HG03565 (cell line): ENCODE measurements around the gene TRIM71.
"Not testable (repeated sequence)": the region's sequence is repeated elsewhere in the genome, so short reads cannot be mapped to it uniquely, and the experiment has no call there.

Experiments used
- ATAC-seq: cut with Tn5 transposase; IDR thresholded peaks from one replicate; pipeline ENCODE4 v1.9.1; 2021; ENCODE audit warnings: mild to moderate bottlenecking, moderate library complexity; ENCODE audit not compliant: unreplicated experiment

The TRIM71 gene

DNA sequence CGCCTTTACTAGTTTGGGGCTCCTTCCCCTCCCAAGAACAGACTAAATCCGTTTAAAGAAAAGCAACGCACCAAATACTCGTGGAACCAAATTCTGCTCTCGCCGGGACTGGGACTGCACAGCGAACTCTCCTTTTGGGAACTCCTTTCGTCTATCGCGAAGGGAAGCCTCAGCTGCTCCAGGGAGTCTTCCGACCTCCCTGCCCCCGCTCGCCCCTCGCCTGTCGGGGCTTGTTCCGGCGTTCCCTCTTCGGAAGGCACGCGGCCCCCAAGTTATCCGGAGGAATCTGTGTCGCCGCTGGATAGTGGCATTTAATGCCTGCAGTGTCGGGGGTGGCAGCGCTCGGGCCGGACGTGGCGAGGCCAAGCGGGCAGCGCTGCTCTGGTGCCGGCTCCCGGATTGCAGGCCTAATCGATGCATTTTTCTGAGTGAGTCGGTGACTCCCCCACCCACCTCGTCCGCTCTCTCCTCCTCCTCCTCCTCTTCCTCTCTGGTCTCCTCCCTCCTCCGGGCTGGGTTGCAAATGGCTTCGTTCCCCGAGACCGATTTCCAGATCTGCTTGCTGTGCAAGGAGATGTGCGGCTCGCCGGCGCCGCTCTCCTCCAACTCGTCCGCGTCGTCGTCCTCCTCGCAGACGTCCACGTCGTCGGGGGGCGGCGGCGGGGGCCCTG, at the start of gene TRIM71:
Gene TRIM71, plus strand, starts transcription at position 440 of the 671 bp plus-strand sequence. Its CDS starts 84 bp downstream, at position 524.
- ATAC-seq: no peak

DNA sequence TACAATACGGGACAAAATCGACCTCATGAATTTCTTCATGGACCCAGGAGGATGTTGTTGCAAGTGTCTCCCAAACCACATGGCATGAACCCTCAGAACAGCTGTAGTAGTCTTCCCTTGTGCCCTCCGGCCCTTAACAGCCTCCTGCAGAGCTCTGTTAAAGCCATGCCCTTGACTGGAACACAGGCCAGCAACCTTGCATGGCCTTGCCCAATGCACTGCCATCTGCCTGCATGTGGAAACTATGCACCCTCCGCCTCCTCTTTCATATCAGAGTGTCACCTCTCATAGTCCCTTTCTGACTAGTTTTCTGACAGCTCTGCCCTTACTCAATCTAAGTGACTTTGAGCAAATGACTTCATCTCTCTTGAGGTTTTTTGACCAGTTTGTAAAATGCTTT, 39.4 kb upstream of the TRIM71 start:
- no peak for ATAC-seq

DNA sequence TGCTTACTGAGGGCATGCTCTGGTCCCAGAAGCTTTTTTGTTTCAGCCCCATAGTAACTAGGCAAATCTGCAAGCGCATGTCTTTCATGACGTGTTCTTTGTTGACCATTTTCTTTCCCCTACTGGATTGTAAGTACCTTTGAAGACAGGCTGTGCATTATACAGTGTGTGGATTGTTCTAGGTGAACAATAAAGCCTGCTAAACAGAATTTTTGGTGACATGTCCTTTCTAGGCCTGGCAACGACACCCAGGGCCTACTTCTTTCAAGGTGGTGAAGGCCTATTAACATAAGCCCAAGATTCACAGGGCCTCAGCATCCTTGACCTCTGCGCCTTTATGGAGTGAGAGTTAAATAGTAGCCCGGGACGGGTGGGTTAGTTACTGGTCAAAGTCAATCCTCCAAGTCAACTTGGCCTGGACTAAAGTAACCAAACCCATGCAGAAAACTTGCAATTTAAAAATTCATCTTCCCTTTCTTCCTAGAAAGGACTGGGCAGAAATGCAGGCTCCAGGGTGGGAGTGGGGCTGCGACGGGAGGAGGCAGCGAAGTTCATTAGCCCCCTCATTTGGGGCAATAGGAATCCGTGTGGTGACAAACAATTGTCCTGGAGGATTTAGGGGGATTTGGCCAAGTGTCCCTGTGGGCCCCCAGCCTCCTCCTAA, 37.6 kb upstream of the TRIM71 start:
- no peak for ATAC-seq

DNA sequence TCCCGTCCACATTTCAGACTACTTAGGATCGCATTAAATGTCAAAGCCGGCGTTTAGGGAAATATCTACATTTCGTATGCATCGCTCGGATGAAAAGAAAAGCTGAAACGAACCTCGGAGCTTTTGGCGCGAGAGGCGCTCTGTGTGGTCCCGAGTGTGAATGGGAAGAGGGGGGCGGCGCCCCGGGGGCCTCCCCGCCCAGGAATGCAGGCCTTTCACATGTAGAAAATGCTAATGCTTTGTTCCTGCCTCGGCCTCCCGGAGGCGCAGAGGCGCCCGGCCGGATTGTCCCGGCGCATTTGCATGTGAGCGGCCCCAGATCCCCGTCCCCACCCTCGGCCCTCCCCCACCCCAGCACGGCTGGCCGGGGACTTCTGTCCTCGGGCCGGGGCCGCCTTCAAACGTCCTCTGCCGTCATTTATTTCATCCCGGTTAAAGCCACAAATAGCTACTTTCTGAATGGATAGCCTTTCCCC, 37.0 kb upstream of the TRIM71 start:
- peak; percentile 20 for ATAC-seq

DNA sequence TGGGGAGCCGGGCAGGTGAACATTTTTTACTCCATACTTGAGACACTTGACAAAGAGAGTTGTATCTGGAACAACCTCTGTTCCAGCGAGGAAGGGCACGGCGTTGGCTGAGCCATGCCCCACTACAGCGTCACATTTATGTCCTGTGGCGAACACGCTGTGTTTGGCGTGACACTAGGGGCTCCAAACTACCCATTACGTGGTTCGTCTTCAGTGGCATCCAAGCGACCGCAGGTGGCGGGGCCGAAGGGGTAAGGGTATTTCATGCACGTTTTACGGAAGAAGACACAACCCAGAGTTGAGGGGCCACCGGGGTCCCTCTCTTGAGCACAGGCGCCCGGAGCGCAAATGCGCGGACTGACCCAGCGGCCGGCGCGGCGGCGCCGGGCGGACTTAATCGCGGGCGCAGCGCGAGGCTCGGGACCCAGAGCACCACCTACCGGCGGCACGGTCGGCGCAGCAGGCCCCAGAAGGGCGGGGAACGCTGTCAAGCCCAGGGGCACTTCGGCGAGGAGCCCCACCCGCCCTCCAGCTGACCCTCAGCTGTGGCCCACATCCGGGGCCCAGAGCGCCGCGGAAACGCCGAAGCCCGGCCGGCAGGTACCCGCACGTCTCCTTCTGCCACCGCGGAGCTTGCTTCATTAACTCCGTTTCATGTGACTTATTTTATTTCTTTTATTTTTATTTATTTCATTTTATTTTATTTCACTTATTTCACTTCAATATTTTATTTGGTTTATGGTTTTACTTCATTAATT, 36.4 kb upstream of the TRIM71 start:
- peak; percentile 83 for ATAC-seq

DNA sequence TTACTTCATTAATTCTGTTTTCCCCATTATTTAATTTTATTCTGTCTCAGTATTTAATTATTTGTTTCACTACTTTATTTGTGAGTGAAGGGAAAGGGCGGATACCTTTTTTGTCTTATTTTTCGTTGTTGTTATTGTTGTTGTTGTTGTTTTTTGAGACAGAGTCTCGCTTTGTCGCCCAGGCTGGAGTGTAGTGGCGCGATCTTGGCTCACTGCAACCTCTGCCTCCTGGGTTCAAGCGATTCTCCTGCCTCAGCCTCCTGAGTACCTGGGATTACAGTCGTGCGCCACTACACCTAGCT, 35.9 kb upstream of the TRIM71 start:
- ATAC-seq: not testable (repeated sequence)

DNA sequence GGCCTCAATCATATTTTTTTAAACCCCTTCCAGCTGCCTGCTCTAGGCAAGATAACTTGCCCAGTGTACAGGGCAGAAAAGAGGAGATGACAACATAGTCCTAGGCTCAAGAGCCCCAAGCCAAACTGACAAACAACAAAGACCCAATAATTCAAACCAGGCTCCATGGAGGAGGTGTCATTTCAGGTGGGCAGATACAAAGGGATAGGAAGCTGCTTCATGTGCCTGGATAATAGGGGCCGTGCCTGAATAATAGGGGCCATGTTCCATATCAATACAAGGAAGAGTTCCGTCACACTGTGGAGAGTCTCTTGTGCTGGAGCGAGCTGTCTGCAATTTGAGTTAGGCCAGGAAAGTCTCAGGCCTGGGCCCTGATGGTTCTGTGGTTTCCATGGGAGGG, 35.4 kb upstream of the TRIM71 start:
- ATAC-seq: no peak

DNA sequence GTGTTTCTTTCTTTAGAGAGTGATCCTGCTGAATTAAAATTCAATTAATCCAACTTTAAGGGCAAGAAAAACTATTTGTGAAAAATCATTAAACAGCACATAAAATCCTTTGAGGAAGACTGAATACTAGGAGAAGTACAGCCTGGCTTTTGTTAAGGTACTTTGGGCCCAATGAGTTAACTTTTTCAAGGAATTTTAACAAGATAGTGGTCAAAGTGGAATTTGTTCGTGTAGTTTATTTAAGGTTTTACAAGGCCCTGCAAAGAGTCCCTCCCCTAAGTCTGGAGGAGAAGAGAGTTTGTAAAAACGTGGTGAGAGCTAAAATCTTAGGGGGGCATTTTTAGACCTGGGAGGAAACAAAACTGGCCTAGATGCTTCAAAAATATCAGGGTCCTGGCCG, 26.0 kb upstream of the TRIM71 start:
- no peak for ATAC-seq

DNA sequence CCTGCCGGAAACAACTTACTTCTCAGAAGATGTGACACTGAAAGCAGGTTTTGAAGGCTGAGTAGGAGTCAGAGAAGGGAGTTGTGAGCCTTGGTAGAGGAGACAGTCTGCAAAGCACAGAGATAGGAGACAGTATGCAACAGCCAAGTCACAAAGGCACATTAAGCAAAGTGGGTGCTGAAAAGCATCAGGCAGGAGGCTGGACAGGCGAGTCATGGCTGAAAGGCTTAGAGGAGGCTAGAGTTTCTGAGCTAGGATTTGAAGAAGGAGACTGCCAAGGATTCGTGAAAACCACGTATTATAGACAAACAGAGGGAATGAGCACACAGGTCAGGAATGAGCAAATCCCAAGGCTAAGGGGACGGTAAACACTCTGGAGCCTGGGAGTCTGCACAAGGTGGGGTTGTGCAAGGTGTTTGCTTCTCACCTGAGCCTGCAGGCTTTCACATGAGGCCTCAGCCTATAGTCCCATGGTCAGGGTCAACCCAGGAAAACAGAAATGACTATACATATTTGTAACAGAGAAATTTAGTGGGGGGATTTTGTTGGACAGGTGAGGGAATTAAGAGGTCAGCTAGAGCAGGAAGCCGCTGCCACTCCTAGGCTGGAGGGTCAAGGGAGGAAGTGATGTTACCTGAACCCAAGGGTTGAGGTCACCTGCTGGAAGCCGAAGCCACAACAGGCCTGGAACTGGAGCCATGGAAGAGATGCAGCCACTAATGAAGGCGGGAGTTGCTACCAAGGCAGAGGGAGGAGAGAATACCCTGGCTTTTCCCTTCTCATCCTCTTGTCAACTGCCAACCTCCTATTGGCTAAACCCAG, 23.1 kb upstream of the TRIM71 start:
- ATAC-seq: no peak

DNA sequence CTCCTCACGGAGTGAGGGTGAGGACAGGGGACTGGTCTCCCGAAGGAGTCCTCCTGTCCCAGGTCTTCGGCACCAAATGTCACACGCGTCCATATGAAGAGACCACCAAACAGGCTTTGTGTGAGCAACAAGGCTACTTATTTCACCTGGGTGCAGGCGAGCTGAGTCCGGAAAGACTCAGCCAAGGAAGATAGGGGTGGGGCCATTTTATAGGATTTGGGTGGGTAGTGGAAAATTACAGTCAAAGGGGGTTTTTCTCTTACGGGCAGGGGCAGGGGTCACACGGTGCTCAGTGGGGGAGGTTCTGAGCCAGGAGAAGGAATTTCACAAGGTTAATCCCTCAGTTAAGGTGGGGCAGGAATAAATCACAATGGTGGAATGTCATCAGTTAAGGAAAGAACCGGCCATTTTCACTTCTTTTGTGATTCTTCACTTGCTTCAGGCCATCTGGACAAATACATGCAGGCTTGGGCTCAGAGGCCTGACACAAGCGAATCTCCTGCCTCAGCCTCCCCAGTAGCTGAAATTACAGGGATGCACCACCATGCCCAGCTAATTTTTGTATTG, 21.3 kb upstream of the TRIM71 start:
- ATAC-seq: not testable (repeated sequence)

DNA sequence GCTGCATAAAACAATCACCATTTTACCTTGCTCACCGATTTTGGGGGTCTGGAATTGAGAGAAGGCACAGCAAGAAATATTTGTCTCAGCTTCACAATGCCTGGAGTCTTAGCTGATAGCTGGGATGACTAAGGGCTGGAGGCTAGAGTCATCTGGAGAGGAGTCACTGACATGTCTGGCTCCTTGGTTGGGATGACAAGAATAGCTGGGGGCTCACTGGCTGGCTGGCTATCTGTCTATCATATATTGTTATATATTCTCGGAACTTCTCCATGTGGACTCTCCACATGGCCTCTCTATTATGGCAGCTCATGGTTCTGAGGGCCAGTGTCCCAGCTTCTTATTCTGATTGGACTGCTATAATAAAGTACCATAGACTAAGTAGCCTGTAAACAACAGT, 20.0 kb upstream of the TRIM71 start:
- ATAC-seq: no peak

DNA sequence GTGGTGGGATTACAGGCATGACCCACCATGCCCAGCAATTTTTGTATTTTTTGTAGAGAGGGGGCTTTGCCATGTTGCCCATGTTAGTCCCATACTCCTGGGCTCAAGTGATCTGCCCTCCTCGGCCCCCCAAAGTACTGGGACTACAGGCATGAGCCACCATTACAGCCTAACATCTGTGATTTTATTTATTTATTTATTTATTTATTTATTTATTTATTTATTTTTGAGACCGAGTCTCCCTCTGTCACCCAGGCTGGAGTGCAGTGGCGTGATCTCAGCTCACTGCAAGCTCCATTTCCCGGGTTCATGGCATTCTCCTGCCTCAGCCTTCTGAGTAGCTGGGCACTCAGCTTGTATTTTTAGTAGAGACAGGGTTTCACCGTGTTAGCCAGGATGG, 16.4 kb upstream of the TRIM71 start:
- ATAC-seq: not testable (repeated sequence)

DNA sequence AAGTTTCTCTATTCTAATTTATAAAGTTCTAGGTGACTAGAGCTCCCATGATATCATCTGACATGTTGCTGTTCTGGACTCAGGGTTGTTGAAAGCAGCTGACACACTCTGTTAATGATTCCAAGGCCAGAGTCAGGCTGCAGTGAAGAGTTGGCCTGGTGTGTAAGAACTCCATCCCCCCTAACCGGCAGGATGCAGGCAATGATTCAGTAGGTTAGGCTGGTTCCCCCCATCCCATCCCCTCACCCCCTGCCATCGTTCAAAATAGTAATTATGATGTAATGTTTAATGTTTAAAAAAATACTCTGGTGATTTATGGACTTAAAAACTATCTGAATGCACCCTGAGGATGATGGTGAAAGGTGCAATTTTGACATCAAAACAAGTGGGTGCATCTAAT, 4.6 kb upstream of the TRIM71 start:
- ATAC-seq: no peak

DNA sequence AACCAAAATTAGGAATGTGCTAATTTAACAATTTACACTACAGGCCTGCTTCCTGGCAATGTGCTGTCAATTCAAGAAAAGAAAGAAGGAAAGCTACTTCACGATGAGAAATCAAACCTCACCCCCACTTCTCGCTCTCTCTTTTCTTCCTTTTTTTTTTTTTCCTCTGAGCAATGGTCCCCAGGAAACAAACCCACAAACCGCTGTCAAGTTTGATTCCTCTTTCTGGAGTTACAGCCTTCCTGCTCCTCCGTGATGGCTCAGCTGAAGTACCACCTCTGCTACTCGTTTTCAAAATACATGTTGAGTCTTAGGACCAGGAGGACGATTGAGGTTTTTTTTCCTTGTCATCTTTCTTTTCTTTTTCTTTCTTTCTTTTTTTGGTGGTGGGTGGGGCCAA, 3.4 kb upstream of the TRIM71 start:
- ATAC-seq: no peak

DNA sequence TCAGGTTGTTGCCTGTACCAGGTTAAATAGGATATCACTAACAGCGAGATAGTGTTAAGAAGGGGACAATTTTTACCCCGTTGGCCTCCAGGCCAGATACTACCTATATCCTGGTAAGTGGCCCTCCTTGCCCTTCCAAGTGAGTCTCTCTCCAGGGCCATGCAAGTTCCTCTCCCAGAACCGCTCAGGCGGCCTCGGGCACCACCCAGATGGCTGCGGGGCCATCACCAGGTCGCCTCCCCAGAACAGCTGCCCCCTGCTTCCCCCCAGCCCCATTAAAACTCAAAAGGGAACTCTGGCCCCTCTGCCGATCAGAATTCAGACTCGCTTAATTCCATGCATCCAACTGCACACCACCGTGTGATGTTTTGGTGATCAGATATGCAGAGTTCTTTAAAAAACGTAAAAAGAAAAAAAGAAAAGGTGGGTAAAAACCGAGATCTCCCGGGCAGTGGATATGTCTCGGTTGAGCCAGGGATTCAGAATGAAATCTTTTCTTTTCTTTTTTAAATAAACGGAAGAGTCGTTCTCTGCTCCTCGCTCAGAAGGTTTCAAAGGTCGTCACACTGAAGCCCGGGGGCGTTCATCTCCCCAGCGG, 1.9 kb upstream of the TRIM71 start:
- no peak for ATAC-seq

DNA sequence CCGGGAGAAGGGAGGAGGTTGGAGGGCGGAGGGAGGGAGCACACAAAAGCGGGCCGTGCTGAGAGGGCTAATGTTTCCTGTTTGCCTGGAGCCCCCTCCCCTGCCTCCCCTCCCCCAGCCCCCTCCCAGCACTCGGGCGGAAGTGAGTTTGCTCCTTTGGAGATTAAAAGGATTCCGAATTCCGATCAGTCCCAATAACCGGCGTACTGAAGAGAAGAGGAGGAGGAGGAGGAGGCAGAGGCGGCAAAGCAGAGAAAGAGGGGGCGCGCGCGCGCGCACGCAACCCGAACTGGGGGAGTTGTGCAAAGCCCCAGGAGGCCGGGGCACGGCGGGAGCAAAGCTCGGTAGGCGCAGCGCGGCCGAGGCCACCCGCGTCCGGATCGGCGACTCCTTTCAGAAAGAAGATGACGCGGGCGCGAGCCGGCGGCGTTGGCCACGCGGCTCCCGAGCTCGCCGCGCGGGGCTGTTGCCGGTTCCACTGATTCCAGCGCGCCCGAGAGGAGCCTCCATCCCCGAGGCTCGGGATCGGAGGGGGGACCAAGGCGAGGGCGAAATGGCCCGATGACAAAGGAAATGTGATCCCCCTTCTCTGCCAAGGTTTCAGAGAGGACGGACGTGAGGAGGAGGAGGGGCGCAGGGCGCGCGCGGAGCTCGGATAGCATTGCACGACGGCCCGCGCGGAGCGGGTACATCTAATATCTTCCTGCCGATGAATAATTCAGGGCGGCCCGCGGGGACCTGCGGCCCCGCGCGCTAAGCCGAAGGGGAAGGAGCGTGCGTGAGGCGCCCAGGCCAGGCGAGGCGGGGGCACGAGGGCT, 1.1 kb upstream of the TRIM71 start:
- ATAC-seq: no peak

DNA sequence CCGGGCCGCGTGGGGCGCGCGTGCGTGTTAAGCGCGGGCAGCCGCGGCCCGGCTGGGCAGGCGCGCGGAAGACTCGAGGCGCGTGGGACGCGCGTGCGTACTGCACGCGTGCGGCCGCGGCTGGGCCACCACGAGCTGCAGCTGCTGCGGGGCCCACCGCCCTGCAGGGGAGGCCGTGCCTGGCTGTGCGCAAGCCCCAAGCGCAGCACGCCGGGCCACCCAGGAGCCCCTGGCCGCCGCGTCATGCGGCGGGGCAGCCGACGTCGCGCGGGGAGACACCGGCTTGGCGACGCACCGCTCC, 590 bp upstream of the TRIM71 start:
- ATAC-seq: no peak

DNA sequence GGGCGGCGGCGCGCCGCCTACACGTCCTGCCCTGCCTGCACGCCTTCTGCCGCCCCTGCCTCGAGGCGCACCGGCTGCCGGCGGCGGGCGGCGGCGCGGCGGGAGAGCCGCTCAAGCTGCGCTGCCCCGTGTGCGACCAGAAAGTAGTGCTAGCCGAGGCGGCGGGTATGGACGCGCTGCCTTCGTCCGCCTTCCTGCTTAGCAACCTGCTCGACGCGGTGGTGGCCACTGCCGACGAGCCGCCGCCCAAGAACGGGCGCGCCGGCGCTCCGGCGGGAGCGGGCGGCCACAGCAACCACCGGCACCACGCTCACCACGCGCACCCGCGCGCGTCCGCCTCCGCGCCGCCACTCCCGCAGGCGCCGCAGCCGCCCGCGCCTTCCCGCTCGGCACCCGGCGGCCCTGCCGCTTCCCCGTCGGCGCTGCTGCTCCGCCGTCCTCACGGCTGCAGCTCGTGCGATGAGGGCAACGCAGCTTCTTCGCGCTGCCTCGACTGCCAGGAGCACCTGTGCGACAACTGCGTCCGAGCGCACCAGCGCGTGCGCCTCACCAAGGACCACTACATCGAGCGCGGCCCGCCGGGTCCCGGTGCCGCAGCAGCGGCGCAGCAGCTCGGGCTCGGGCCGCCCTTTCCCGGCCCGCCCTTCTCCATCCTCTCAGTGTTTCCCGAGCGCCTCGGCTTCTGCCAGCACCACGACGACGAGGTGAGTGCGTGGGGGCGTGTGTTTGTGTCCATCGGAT, 602 bp downstream of the TRIM71 start:
- ATAC-seq: no peak

DNA sequence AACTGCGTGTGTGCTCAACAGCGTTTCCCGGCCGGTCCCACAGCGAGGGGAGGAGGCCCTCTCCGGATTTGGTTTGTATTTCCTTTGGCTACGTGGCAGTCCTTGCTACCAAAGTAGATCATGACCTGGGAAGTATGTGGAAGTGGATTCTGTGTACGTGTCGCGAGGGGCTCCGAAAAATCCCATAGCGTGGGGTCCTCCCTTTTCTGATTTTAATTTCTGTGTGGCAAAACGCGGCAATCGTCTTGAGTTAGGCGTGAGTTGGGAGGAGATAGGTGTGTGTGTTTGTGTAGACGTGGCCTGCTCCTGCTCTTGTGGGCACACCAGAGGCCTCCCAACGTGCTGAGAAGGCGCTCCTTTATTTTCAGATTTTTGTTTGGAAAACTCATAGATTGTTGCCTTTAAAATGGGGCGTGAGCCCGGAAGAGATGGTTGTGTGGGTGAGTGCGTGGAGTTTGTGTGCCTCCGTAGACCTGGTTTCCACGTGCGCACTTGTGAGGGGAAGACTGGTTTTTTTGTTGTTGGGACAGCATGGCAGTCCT, 1.2 kb downstream of the TRIM71 start:
- ATAC-seq: no peak
